ENCODE data around the gene SCGB3A1.

- TF ChIP-seq CTCF (conservative IDR thresholded peaks at IDR 0.05; ENCODE audit: low read length) (no peak), EZH2phosphoT487 (IDR thresholded peaks at IDR 0.05; ENCODE audit: borderline replicate concordance) (no peak)
Observed at GRCh38 chr5:180636016-180636402, 44.7 kb upstream of the SCGB3A1 start.

Measured in Loucy (cell line).